K562 (cell line): ENCODE measurements around the gene SORCS1.

ENCODE experiments used
- BRD9 ChIP-seq: fragments of 450-650 bp; IDR thresholded peaks from 2 replicates; pipeline ENCODE4 v1.6.1; 2018; ENCODE audit warnings: low read depth; ENCODE audit not compliant: partially characterized antibody
- CTCF ChIP-seq, 3 experiments: IDR thresholded peaks in 2 of 3; conservative IDR thresholded peaks in 1 of 3; 2 replicates each; pipeline ENCODE4 v1.5.1; 2011 to 2012; ENCODE audit warnings: low read length in 3 of 3, mild to moderate bottlenecking in 3 of 3, control low read depth in 2 of 3, improper control_type of control experiment in 1 of 3, inconsistent platforms in 1 of 3, low read depth in 1 of 3, mixed read lengths in 1 of 3, moderate library complexity in 1 of 3; ENCODE audit not compliant: insufficient read depth in 2 of 3
- FOXK2 ChIP-seq, 2 experiments: fragments of 450-650 bp; IDR thresholded peaks in 1 of 2; conservative IDR thresholded peaks in 1 of 2; 2 replicates each; pipeline ENCODE4 v1.6.1; 2016; ENCODE audit warnings: low read depth in 2 of 2, mild to moderate bottlenecking in 1 of 2
- FOXP1 ChIP-seq: sonication (generic); formaldehyde crosslinking; IDR thresholded peaks from 2 replicates; pipeline ENCODE4 v1.8.0; 2022; ENCODE audit warnings: mild to moderate bottlenecking, missing genetic modification reagents
- MAX ChIP-seq: sonication (generic); formaldehyde crosslinking; IDR thresholded peaks from 2 replicates; pipeline ENCODE4 v1.9.0; 2022; ENCODE audit warnings: mild to moderate bottlenecking, missing genetic modification reagents
- POLR2A ChIP-seq: fragments of 450-650 bp; conservative IDR thresholded peaks from 2 replicates; pipeline ENCODE4 v1.6.1; 2016
- POLR2AphosphoS5 ChIP-seq: IDR thresholded peaks from 2 replicates; pipeline ENCODE4 v1.6.1; 2011; ENCODE audit warnings: mild to moderate bottlenecking, low read depth, low read length, moderate library complexity; ENCODE audit not compliant: control insufficient read depth, insufficient read depth
- ZNF407 ChIP-seq: fragments of 450-650 bp; IDR thresholded peaks from 2 replicates; pipeline ENCODE4 v1.6.1; 2016; ENCODE audit warnings: low read depth
- ZNF655 ChIP-seq: fragments of 250-450 bp; sonication (Bioruptor Pico); IDR thresholded peaks from 2 replicates; pipeline ENCODE4 v1.5.0; 2021

- no peak for TF ChIP-seq FOXK2 (conservative IDR thresholded peaks at IDR 0.05 in 1 of 2, IDR thresholded peaks at IDR 0.05 in 1 of 2; ENCODE audit: low read depth in 2 of 2)
- TF ChIP-seq ZNF407 = no peak
- TF ChIP-seq ZNF655 = no peak
- TF ChIP-seq POLR2A = no peak
- TF ChIP-seq CTCF (IDR thresholded peaks at IDR 0.05 in 2 of 3, conservative IDR thresholded peaks at IDR 0.05 in 1 of 3; ENCODE audit: insufficient read depth in 2 of 3, low read depth in 1 of 3, low read length in 3 of 3) = no peak
- no peak for TF ChIP-seq POLR2AphosphoS5
- no peak for TF ChIP-seq FOXP1 (CRISPR knock-in tag)
- TF ChIP-seq BRD9 = no peak
- TF ChIP-seq MAX (CRISPR knock-in tag) = no peak
Observed at GRCh38 chr10:106614293-106614692, 550.2 kb downstream of the SORCS1 start.
